Nephron (organoid): ENCODE data around the gene ZNF649.

Experiments
- H3K27ac Mint-ChIP-seq, 3 experiments: 2 replicates each; pipeline ENCODE4 v1.8.0; 2020; ENCODE audit warnings: mixed read lengths in 3 of 3, mild to moderate bottlenecking in 2 of 3, moderate library complexity in 1 of 3
- H3K27me3 Mint-ChIP-seq: 2 replicates; pipeline ENCODE4 v1.8.0; 2021; ENCODE audit warnings: low read depth, mild to moderate bottlenecking, moderate library complexity, mixed read lengths
- H3K36me3 Mint-ChIP-seq: 2 replicates; pipeline ENCODE4 v1.8.0; 2020; ENCODE audit warnings: low read depth, mixed read lengths
- H3K4me1 Mint-ChIP-seq: 2 replicates; pipeline ENCODE4 v1.8.0; 2020; ENCODE audit warnings: mixed read lengths
- H3K4me3 Mint-ChIP-seq, 3 experiments: 2 replicates each; pipeline ENCODE4 v1.8.0; 2020; ENCODE audit warnings: mild to moderate bottlenecking in 3 of 3, mixed read lengths in 3 of 3, moderate library complexity in 2 of 3
- H3K9me3 Mint-ChIP-seq: 2 replicates; pipeline ENCODE4 v1.8.0; 2020; ENCODE audit warnings: mixed read lengths
- CTCF ChIP-seq, 3 experiments: fragments of 200-600 bp; sonication (generic); IDR thresholded peaks; one replicate each; pipeline ENCODE4 v1.5.0; 2021; ENCODE audit warnings: antibody characterized with exemption in 3 of 3; ENCODE audit not compliant: unreplicated experiment in 3 of 3

ZNF649 gene

GRCh38 chr19:51903192-51903591, 1.6 kb downstream of the ZNF649 start:
- no peak for TF ChIP-seq CTCF (IDR thresholded peaks at IDR 0.05; ENCODE audit: unreplicated experiment in 3 of 3)
- Mint-ChIP-seq H3K36me3 (peaks cover 72% of the 10 kb centered on the region), H3K27me3 (peaks cover 20% of the 10 kb centered on the region), H3K27ac (peak overlapping the region in 2 of 3 experiments; percentile 29 to 50), H3K4me1 (peaks cover 16% of the 10 kb centered on the region), H3K4me3 (peak overlapping the region; percentile 98 to 100 (median 98)), H3K9me3 (peaks cover 69% of the 10 kb centered on the region)

- peaks cover 70% of the 10 kb centered on the region for H3K9me3 Mint-ChIP-seq
- no peak for TF ChIP-seq CTCF (IDR thresholded peaks at IDR 0.05; ENCODE audit: unreplicated experiment in 3 of 3)
- H3K4me1 Mint-ChIP-seq = peaks cover 16% of the 10 kb centered on the region
- no peak overlapping the region for H3K27ac Mint-ChIP-seq
- H3K27me3 Mint-ChIP-seq = peaks cover 13% of the 10 kb centered on the region
- H3K36me3 Mint-ChIP-seq = peaks cover 82% of the 10 kb centered on the region
- H3K4me3 Mint-ChIP-seq = peak overlapping the region; percentile 19 to 51 (median 42)
Measured at GRCh38 chr19:51901860-51902259, 3.0 kb downstream of the ZNF649 start.

GRCh38 chr19:51891193-51891747, 13.5 kb downstream of the ZNF649 start:
- Mint-ChIP-seq H3K4me1 (peaks cover 14% of the 10 kb centered on the region), H3K4me3 (no peak overlapping the region), H3K36me3 (peaks cover 97% of the 10 kb centered on the region), H3K9me3 (peaks cover 72% of the 10 kb centered on the region), H3K27ac (no peak overlapping the region), H3K27me3 (no peaks in the 10 kb centered on the region)
- no peak for TF ChIP-seq CTCF (IDR thresholded peaks at IDR 0.05; ENCODE audit: unreplicated experiment in 3 of 3)

- no peak overlapping the region for H3K27ac Mint-ChIP-seq
- no peaks in the 10 kb centered on the region for H3K27me3 Mint-ChIP-seq
- peaks cover 94% of the 10 kb centered on the region for H3K36me3 Mint-ChIP-seq
- H3K4me1 Mint-ChIP-seq = peaks cover 14% of the 10 kb centered on the region
- peaks cover 67% of the 10 kb centered on the region for H3K9me3 Mint-ChIP-seq
- no peak for TF ChIP-seq CTCF (IDR thresholded peaks at IDR 0.05; ENCODE audit: unreplicated experiment in 3 of 3)
- no peak overlapping the region for H3K4me3 Mint-ChIP-seq
Measured at GRCh38 chr19:51889934-51890333, 14.9 kb downstream of the ZNF649 start.

GRCh38 chr19:51887522-51888498, 17.0 kb downstream of the ZNF649 start, which contains the start of gene ZNF577:
ZNF577 (minus strand) TSS chr19:51887951; CDS start chr19:51880382, 7,569 bp downstream.
- TF ChIP-seq CTCF (IDR thresholded peaks at IDR 0.05; ENCODE audit: unreplicated experiment in 3 of 3) = no peak
- Mint-ChIP-seq H3K4me1 (peaks cover 14% of the 10 kb centered on the region), H3K36me3 (peaks cover 85% of the 10 kb centered on the region), H3K4me3 (peak within 1 kb of the TSS; percentile 99 to 100 (median 99)), H3K27ac (peak within 1 kb of the TSS; percentile 98 to 99 (median 98)), H3K27me3 (no peaks in the 10 kb centered on the region), H3K9me3 (peaks cover 52% of the 10 kb centered on the region)
